ENCODE results near the gene ZNF791.

DNA sequence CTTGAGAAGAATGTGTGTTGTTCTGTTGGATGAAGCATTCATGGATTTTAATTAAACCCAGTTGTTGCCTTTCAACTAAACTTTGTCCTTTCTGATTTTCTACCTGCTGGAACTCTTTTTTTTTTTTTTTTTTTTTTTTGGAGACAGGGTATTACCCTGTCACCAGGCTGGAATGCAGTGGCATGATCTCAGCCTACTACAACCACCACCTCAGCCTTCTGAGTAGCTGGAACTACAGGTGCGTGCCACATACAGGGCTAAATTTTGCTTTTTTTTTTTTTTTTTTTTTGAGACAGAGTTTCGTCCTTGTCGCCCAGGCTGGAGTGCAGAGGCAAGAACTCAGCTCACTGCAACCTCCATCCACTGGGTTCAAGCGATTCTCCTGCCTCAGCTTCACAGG is 6.9 kb downstream of the ZNF791 start:
- TF ChIP-seq, protein P1, sequence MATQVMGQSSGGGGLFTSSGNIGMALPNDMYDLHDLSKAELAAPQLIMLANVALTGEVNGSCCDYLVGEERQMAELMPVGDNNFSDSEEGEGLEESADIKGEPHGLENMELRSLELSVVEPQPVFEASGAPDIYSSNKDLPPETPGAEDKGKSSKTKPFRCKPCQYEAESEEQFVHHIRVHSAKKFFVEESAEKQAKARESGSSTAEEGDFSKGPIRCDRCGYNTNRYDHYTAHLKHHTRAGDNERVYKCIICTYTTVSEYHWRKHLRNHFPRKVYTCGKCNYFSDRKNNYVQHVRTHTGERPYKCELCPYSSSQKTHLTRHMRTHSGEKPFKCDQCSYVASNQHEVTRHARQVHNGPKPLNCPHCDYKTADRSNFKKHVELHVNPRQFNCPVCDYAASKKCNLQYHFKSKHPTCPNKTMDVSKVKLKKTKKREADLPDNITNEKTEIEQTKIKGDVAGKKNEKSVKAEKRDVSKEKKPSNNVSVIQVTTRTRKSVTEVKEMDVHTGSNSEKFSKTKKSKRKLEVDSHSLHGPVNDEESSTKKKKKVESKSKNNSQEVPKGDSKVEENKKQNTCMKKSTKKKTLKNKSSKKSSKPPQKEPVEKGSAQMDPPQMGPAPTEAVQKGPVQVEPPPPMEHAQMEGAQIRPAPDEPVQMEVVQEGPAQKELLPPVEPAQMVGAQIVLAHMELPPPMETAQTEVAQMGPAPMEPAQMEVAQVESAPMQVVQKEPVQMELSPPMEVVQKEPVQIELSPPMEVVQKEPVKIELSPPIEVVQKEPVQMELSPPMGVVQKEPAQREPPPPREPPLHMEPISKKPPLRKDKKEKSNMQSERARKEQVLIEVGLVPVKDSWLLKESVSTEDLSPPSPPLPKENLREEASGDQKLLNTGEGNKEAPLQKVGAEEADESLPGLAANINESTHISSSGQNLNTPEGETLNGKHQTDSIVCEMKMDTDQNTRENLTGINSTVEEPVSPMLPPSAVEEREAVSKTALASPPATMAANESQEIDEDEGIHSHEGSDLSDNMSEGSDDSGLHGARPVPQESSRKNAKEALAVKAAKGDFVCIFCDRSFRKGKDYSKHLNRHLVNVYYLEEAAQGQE (IDR thresholded peaks at IDR 0.05; ENCODE audit: insufficient read depth in 1 of 2, low read depth in 2 of 2, low read length in 2 of 2) = no peak
- TF ChIP-seq POLR2AphosphoS5 (IDR thresholded peaks at IDR 0.05; ENCODE audit: low read depth, low read length) (no peak), TAF1 (IDR thresholded peaks at IDR 0.05; ENCODE audit: borderline replicate concordance, insufficient read depth, low read length) (no peak)

All from PFSK-1 (cell line).